ENCODE results near the gene NSDHL. TPM values are rescaled to one million over a fixed set of nuclear protein-coding genes. Genes with fewer than 3 reads are reported as not detected.
A peak's percentile ranks its signal among the peaks of the same experiment; 100 is the strongest.
"Not testable (repeated sequence)": the region's sequence is repeated elsewhere in the genome, so short reads cannot be mapped to it uniquely, and the experiment has no call there.

NSDHL gene
- total and polyA plus RNA-seq, 2 of the 13 experiments (the other 11 are each of a cell fraction or from before 2014, with no cell fraction given) = 26.2 to 49.3 TPM

DNA sequence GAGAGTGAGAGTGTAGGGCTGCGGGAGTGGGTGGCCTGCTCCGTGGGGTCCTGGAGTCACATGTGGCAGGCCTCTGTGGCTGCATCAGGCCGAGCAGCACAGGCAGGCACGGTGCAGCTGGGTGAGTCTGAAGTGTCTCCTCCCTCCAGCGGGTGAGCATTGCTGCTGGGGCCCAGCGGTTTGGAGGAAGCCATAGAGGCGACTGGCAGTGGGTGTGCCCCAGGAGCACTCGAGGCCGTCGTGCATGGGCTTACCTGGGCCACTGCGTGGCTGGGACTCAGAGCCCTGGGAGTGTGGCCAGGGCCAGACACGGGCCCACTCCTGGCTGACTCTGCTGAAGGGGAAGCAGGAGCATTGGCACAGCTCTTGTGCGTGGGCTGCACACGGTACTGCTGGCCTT, 77.6 kb downstream of the NSDHL start:
- DNase-seq (ENCODE audit: low spot score) (no peak), ATAC-seq (peak; percentile 49), FAIRE-seq (no peak)
- H3K4me2 ChIP-seq (ENCODE audit: low read depth, low read length) = peak overlapping the region; percentile 57
- intact Hi-C loops (cut with micrococcal nuclease; ENCODE audit: unreplicated experiment) (no loop called here), in situ Hi-C loops (cut with HindIII; ENCODE audit: extremely low pct_ligation_motif_present, low pct_unique_long_range_greater_than_20kb) (no loop called here)
- TF ChIP-seq, protein P1, sequence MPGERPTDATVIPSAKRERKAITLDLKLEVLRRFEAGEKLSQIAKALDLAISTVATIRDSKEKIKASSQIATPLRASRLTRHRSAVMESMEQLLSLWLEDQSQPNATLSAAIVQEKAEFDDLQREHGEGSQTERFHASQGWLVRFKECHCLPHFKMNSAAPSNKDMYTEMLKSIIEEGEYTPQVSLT (CRISPR knock-in tag; IDR thresholded peaks at IDR 0.05; ENCODE audit: borderline replicate concordance, low read depth) = no peak
- TF ChIP-seq THRA (CRISPR knock-in tag; IDR thresholded peaks at IDR 0.05; ENCODE audit: borderline replicate concordance) (no peak), ATM (IDR thresholded peaks at IDR 0.05; ENCODE audit: borderline replicate concordance) (no peak), ZNF687 (CRISPR knock-in tag; IDR thresholded peaks at IDR 0.05) (0 out of 2 replicates have a peak, but pooled peaks have one; percentile 15), ZNF30 (CRISPR knock-in tag; IDR thresholded peaks at IDR 0.05) (no peak), HOXA9 (CRISPR knock-in tag; IDR thresholded peaks at IDR 0.05; ENCODE audit: borderline replicate concordance) (no peak), ZNF337 (CRISPR knock-in tag; IDR thresholded peaks at IDR 0.05; ENCODE audit: borderline replicate concordance, low read depth) (no peak)
- TF ChIP-seq, protein P2, sequence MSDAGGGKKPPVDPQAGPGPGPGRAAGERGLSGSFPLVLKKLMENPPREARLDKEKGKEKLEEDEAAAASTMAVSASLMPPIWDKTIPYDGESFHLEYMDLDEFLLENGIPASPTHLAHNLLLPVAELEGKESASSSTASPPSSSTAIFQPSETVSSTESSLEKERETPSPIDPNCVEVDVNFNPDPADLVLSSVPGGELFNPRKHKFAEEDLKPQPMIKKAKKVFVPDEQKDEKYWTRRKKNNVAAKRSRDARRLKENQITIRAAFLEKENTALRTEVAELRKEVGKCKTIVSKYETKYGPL (CRISPR knock-in tag; IDR thresholded peaks at IDR 0.05) = no peak
- no peak overlapping the region for H3K9ac ChIP-seq (ENCODE audit: insufficient read depth, low read depth, low read length)
- no peaks in the 10 kb centered on the region for H4K20me1 ChIP-seq (ENCODE audit: insufficient read depth, low read length)
- no TSS peak for BruUV-seq (replicated peaks)
- ChIA-PET CTCF (ENCODE audit: low intra/inter-chr PET ratio, low total read pairs) (no interaction called here), POLR2A (no interaction called here)
- no peaks in the 10 kb centered on the region for H3K9me3 ChIP-seq (ENCODE audit: low read length)
- H3K79me2 ChIP-seq (ENCODE audit: insufficient read depth, low read length) = no peaks in the 10 kb centered on the region
- H3K27me3 ChIP-seq (ENCODE audit: control insufficient read depth in 1 of 2, insufficient read depth in 2 of 2, low read length in 2 of 2) = no peaks in the 10 kb centered on the region
- H3K4me1 ChIP-seq (ENCODE audit: insufficient read depth, low read length) = peaks cover 12% of the 10 kb centered on the region
- H3K27ac ChIP-seq (ENCODE audit: extremely low read length, insufficient read depth, low read length) = no peak overlapping the region
- 7% methylated on average over 3 of the region's 14 CpGs for WGBS (ENCODE audit: low lambda C conversion rate)
- H2AFZ ChIP-seq (ENCODE audit: low read length) = no peak overlapping the region
- no peak overlapping the region for H3K4me3 ChIP-seq (replicated peaks in 1 of 3; ENCODE audit: insufficient read depth in 1 of 3, low read depth in 2 of 3, low read length in 3 of 3)
- H3K36me3 ChIP-seq (replicated peaks in 1 of 2; ENCODE audit: control insufficient read depth in 1 of 2, insufficient read depth in 2 of 2, low read length in 2 of 2) = no peaks in the 10 kb centered on the region

DNA sequence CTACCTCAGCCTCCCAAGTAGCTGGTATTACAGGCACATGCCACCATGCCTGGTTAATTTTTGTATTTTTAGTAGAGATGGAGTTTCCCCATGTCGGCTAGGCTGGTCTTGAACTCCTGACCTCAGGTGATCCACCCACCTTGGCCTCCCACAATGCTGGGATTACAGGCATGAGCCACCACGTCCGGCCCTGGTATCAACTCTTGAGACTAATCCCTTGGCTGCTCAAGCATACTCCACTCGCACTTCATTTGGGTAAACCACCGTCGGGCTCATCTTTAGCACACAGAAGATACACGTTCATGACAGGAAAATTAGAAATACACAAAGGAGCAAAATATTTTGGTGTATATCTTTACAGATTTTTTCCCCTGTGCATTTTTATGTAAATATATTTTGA, 79.2 kb downstream of the NSDHL start:
- WGBS (ENCODE audit: low lambda C conversion rate) = 51% methylated on average over 7 of the region's 7 CpGs
- H3K27me3 ChIP-seq (ENCODE audit: control insufficient read depth in 1 of 2, insufficient read depth in 2 of 2, low read length in 2 of 2); H3K36me3 ChIP-seq (replicated peaks in 1 of 2; ENCODE audit: control insufficient read depth in 1 of 2, insufficient read depth in 2 of 2, low read length in 2 of 2); H3K4me2 ChIP-seq (ENCODE audit: low read depth, low read length); FAIRE-seq; in situ Hi-C loops (cut with HindIII; ENCODE audit: extremely low pct_ligation_motif_present, low pct_unique_long_range_greater_than_20kb); H2AFZ ChIP-seq (ENCODE audit: low read length); intact Hi-C loops (cut with micrococcal nuclease; ENCODE audit: unreplicated experiment); POLR2A ChIA-PET; H3K9ac ChIP-seq (ENCODE audit: insufficient read depth, low read depth, low read length); H3K79me2 ChIP-seq (ENCODE audit: insufficient read depth, low read length); H4K20me1 ChIP-seq (ENCODE audit: insufficient read depth, low read length); H3K9me3 ChIP-seq (ENCODE audit: low read length); ATAC-seq; CTCF ChIA-PET (ENCODE audit: low intra/inter-chr PET ratio, low total read pairs); H3K27ac ChIP-seq (ENCODE audit: extremely low read length, insufficient read depth, low read length); BruUV-seq (replicated peaks); H3K4me3 ChIP-seq (replicated peaks in 1 of 3; ENCODE audit: insufficient read depth in 1 of 3, low read depth in 2 of 3, low read length in 3 of 3); DNase-seq (ENCODE audit: low spot score): not testable (repeated sequence)
- H3K4me1 ChIP-seq (ENCODE audit: insufficient read depth, low read length) = peaks cover 12% of the 10 kb centered on the region

All from HepG2 (cell line).